AG04449 (cell line): ENCODE results near the gene BBS1.
"Not testable (repeated sequence)": the region's sequence is repeated elsewhere in the genome, so short reads cannot be mapped to it uniquely, and the experiment has no call there.

Experiments
- CTCF ChIA-PET: fragments of 350-600 bp; formaldehyde crosslinking; extraction: SDS; loops from one replicate; lab custom pipeline; 2021; ENCODE audit warnings: antibody characterized with exemption; lab: Yijun Ruan, JAX
- POLR2A ChIA-PET: fragments of 400-600, 350-600 bp; formaldehyde crosslinking; extraction: SDS; loops from one replicate; lab custom pipeline; 2020; ENCODE audit warnings: antibody characterized with exemption, inconsistent platforms; lab: Yijun Ruan, JAX
- DNase-seq: peaks from one replicate; pipeline ENCODE4 v3.0.0-alpha.2; 2010; ENCODE audit warnings: low read depth, low spot score
- H3K4me3 ChIP-seq: 2 replicates; pipeline ENCODE4 v1.5.1; 2011; ENCODE audit warnings: low read depth, mild to moderate bottlenecking, control low read depth, low read length
- CTCF ChIP-seq: IDR thresholded peaks from one replicate; pipeline ENCODE4 v1.5.1; 2011; ENCODE audit warnings: mild to moderate bottlenecking, moderate library complexity, low read length, control low read depth, inconsistent platforms; ENCODE audit not compliant: insufficient read depth; ENCODE audit errors: missing control alignments

The BBS1 gene

DNA sequence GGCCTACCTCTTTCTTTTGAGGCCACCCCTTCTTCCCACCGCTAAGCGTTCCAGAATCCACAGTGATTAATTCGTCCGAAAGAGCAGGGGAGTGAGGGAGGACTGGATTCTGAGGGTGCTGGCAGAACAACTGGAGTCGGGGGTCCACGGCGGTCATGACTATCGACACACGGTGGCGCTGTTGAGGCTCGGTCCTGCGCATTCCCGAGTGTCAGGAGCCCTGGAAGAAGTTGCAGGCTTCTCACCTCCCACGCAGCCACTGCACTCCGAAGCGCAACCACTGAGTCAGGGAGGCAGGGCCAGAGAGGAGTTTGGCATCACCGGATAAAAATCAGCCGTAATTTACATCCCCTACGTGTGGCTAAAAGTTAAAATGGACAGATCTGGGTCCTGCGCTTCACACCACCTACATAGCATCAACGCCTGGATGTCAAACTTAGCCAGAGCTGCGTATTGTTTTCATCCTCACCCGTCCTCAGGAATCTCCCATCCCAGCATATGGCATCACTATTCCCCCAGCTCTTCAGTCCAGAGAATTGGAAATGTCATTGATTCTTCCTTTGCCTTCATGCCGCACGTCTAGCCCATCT, 68.7 kb downstream of the BBS1 start:
- ChIA-PET CTCF (interaction anchor here (0.7 to 7.0 kb wide), 13 partner anchors 11 to 264 kb away, joined by 3 to 115 read pairs (median 4); partner anchors contain the start of genes CCDC87, CCS, CTSF and RBM4B), POLR2A (interaction anchor here (0.8 kb wide), 1 partner anchor 99 kb away, joined by 4 read pairs; the partner anchor contains the start of gene RBM4B)

GRCh38 chr11:66580803-66581202, 70.4 kb downstream of the BBS1 start:
- ChIA-PET CTCF (interaction anchor here (0.7 to 7.0 kb wide), 9 partner anchors 8 to 253 kb away, joined by 3 to 115 read pairs (median 3); partner anchors contain the start of genes CCDC87, CCS and RBM4B), POLR2A (no interaction called here)

More for the DNA sequence above, 68.7 kb downstream of the BBS1 start:
- no peak overlapping the region for H3K4me3 ChIP-seq
- TF ChIP-seq CTCF: peak; percentile 89
- no peak for DNase-seq

GRCh38 chr11:66581261-66581660, 70.8 kb downstream of the BBS1 start:
- POLR2A ChIA-PET: no interaction called here
- DNase-seq: no peak
- no peak for TF ChIP-seq CTCF
- H3K4me3 ChIP-seq: no peak overlapping the region
- CTCF ChIA-PET: interaction anchor here (1.1 to 7.0 kb wide), 7 partner anchors 10 to 253 kb away, joined by 3 to 115 read pairs (median 4); partner anchors contain the start of genes CCDC87, CCS and RBM4B

More at GRCh38 chr11:66580803-66581202, 70.4 kb downstream of the BBS1 start:
- no peak for DNase-seq
- TF ChIP-seq CTCF: no peak
- no peak overlapping the region for H3K4me3 ChIP-seq

DNA sequence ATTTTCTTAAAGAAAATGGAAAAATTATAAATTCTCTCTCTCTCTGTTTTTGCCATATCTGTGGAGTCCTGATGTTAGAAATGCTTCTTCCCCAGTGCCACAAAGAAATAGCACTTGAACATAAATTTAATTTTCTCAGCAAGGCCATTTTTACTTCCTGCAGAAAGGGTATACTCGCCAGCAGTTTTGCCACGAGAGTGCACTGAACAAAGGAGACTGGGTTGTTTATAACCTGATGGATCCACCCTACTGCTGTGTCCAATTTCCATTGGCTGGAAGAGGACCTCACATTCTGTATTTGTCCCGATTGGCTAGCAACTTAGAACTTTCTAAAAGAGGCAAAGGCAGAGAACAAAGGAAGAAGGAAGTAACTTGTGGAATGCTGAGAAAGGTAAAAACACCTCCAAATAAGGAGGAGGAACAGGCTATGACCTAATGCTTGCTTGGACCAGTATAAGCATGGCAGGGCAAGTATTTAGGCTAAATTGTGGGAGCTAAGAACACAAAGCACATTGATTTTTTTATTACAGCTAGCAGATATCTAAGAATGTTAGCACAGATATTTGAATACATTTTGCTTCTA, 72.2 kb downstream of the BBS1 start:
- CTCF ChIA-PET, DNase-seq, POLR2A ChIA-PET, H3K4me3 ChIP-seq: not testable (repeated sequence)
